DMS53 (cell line): ENCODE measurements around the gene ZNF730.
A peak's percentile ranks its signal among the peaks of the same experiment; 100 is the strongest.
"Not testable (repeated sequence)": the region's sequence is repeated elsewhere in the genome, so short reads cannot be mapped to it uniquely, and the experiment has no call there.

Experiments used
- DNase-seq: peaks from one replicate; lab custom pipeline; 2025; lab: John Stamatoyannopoulos, UW

Gene ZNF730

GRCh38 chr19:23116802-23117571 lies at the start of gene ZNF730:
Gene ZNF730, plus strand, starts transcription at chr19:23117025. Its CDS starts 149 bp downstream, at chr19:23117174.
- DNase-seq, result peak; percentile 27

GRCh38 chr19:23070353-23071146 lies 46.3 kb upstream of the ZNF730 start:
- DNase-seq, result peak; percentile 11

GRCh38 chr19:23071147-23071511 lies 45.7 kb upstream of the ZNF730 start:
- DNase-seq, result no peak

GRCh38 chr19:23075031-23075733 lies 41.6 kb upstream of the ZNF730 start:
- DNase-seq, result no peak

GRCh38 chr19:23077776-23078175 lies 39.0 kb upstream of the ZNF730 start:
- not testable (repeated sequence) for DNase-seq

- DNase-seq, result peak; percentile 12
Observed at GRCh38 chr19:23093832-23094231, 23.0 kb upstream of the ZNF730 start.

- no peak for DNase-seq
Observed at GRCh38 chr19:23095418-23095817, 21.4 kb upstream of the ZNF730 start.

GRCh38 chr19:23098286-23098685 lies 18.5 kb upstream of the ZNF730 start:
- no peak for DNase-seq

GRCh38 chr19:23098988-23099387 lies 17.8 kb upstream of the ZNF730 start:
- no peak for DNase-seq

GRCh38 chr19:23099966-23100365 lies 16.9 kb upstream of the ZNF730 start:
- DNase-seq, result no peak

GRCh38 chr19:23101241-23101640 lies 15.6 kb upstream of the ZNF730 start:
- peak; percentile 3 for DNase-seq

GRCh38 chr19:23118400-23118799 lies 1.6 kb downstream of the ZNF730 start:
- no peak for DNase-seq

GRCh38 chr19:23134211-23134610 lies 17.4 kb downstream of the ZNF730 start:
- not testable (repeated sequence) for DNase-seq

GRCh38 chr19:23145617-23146415 lies 29.0 kb downstream of the ZNF730 start:
- DNase-seq, result no peak

- no peak for DNase-seq
Observed at GRCh38 chr19:23160766-23161165, 43.9 kb downstream of the ZNF730 start.

- DNase-seq, result not testable (repeated sequence)
Observed at GRCh38 chr19:23168286-23168685, 51.5 kb downstream of the ZNF730 start.

GRCh38 chr19:23183251-23183650 lies 66.4 kb downstream of the ZNF730 start:
- DNase-seq, result peak; percentile 2

- DNase-seq, result no peak
Observed at GRCh38 chr19:23190341-23190740, 73.5 kb downstream of the ZNF730 start.
